ENCODE data around the gene FCER1G. TPM values are rescaled to one million over a fixed set of nuclear protein-coding genes. Genes with fewer than 3 reads are reported as not detected.

Gene FCER1G
- total and polyA plus RNA-seq, 9 of the 15 experiments (the other 6 are each of a cell fraction or from before 2014, with no cell fraction given) = 0.15 to 0.69 (median 0.31) TPM; not detected in 2

GRCh38 chr1:161215076-161215475 is at the start of gene FCER1G (continued):
- TF ChIP-seq BCL6 (CRISPR knock-in tag; IDR thresholded peaks at IDR 0.05) = no peak
- TF ChIP-seq ZBTB12 (CRISPR knock-in tag; IDR thresholded peaks at IDR 0.05) = no peak
- TF ChIP-seq STAT6 (CRISPR knock-in tag; IDR thresholded peaks at IDR 0.05) = no peak
- TF ChIP-seq USF2 (CRISPR knock-in tag; IDR thresholded peaks at IDR 0.05) = no peak
- no peak for TF ChIP-seq THRAP3 (IDR thresholded peaks at IDR 0.05; ENCODE audit: borderline replicate concordance)
- no peak for TF ChIP-seq UBTF (IDR thresholded peaks at IDR 0.05; ENCODE audit: borderline replicate concordance in 1 of 2, low read depth in 2 of 2, low read length in 2 of 2)
- no peak for TF ChIP-seq RBM22 (IDR thresholded peaks at IDR 0.05; ENCODE audit: low read depth, low read length, poor library complexity, severe bottlenecking)
- no peak for TF ChIP-seq ZNF143 (CRISPR knock-in tag; IDR thresholded peaks at IDR 0.05)
- TF ChIP-seq NEUROD1 (IDR thresholded peaks at IDR 0.05; ENCODE audit: borderline replicate concordance, low read depth, low read length, partially characterized antibody) = no peak
- TF ChIP-seq ERF (CRISPR knock-in tag; IDR thresholded peaks at IDR 0.05) = peak; percentile 55; the same call in 1 of the 2 replicates
- no peak for TF ChIP-seq PTBP1 (IDR thresholded peaks at IDR 0.05; ENCODE audit: low read depth, low read length)
- no peak for TF ChIP-seq ZNF146 (CRISPR knock-in tag; IDR thresholded peaks at IDR 0.05; ENCODE audit: unreplicated experiment)
- TF ChIP-seq ZNF3 (CRISPR knock-in tag; IDR thresholded peaks at IDR 0.05) = no peak
- no peak for TF ChIP-seq CBX5 (IDR thresholded peaks at IDR 0.05; ENCODE audit: borderline replicate concordance, low read depth)
- no peak for TF ChIP-seq EHMT2 (IDR thresholded peaks at IDR 0.05)
- TF ChIP-seq ZNF436 (CRISPR knock-in tag; IDR thresholded peaks at IDR 0.05) = no peak
- peak; percentile 50 for TF ChIP-seq GABPA (tag; conservative IDR thresholded peaks at IDR 0.05; ENCODE audit: low read depth)
- 0 out of 2 replicates have a peak, but pooled peaks have one; percentile 25 for TF ChIP-seq THRB (CRISPR knock-in tag; conservative IDR thresholded peaks at IDR 0.05)
- TF ChIP-seq ZNF507 (tag; conservative IDR thresholded peaks at IDR 0.05) = no peak
- TF ChIP-seq IRF1 (CRISPR knock-in tag; IDR thresholded peaks at IDR 0.05; ENCODE audit: borderline replicate concordance) = no peak
